Activated T-cell treated with anti-CD3 and anti-CD28 coated beads, Interleukin-2, amount 50 U/mL, for 24 hours (primary cell): ENCODE data around the gene ENPP7.

Experiments
- DNase-seq: peaks from one replicate; pipeline ENCODE4 v3.0.0-alpha.2; 2020
- H3K27ac Mint-ChIP-seq: 2 replicates; pipeline ENCODE4 v1.8.0; 2020; ENCODE audit warnings: mild to moderate bottlenecking, mixed read lengths
- H3K27me3 Mint-ChIP-seq: 2 replicates; pipeline ENCODE4 v1.8.0; 2020; ENCODE audit warnings: mixed read lengths
- H3K36me3 Mint-ChIP-seq: 2 replicates; pipeline ENCODE4 v1.8.0; 2020; ENCODE audit warnings: low read depth, mixed read lengths
- H3K4me1 Mint-ChIP-seq: 2 replicates; pipeline ENCODE4 v1.8.0; 2020; ENCODE audit warnings: low read depth, mixed read lengths
- H3K4me3 Mint-ChIP-seq: 2 replicates; pipeline ENCODE4 v1.8.0; 2020; ENCODE audit warnings: mild to moderate bottlenecking, moderate library complexity, mixed read lengths
- H3K9me3 Mint-ChIP-seq: 2 replicates; pipeline ENCODE4 v1.8.0; 2020; ENCODE audit warnings: mixed read lengths

Gene ENPP7

DNA sequence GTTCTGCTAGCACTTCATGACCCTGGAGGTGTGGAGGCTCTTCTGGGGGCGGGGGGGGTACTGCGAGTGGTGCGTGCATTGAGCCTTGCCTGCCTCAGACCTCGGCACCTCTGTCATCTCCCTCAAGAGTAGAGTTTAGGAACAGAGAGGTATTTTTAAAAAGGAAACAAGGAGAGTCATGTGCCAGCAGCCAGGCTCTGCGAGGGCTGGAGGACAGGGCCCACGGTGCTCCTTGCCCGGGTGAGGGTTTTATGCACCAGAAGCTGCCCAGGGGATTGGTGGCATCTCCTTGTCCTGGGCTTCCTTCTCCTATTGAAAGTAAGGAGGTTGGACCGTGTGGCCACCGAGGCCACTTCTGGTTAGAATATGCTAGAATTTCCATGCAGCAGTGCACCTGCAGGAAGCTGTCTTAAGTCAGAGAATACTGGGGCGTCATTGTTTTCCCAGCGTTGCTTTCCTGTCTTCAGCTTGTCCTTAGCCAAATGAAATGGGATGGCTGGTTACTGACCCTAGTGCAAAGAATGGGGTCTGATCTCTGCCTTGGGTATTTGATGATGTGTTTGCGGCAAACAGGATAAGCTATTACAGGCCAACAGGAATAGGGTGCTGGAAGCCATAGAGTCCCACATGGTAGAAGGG lies 50.4 kb downstream of the ENPP7 start:
- H3K9me3 Mint-ChIP-seq = no peaks in the 10 kb centered on the region
- DNase-seq = no peak
- H3K27me3 Mint-ChIP-seq = peaks cover 74% of the 10 kb centered on the region

GRCh38 chr17:79781736-79782575 lies 51.2 kb downstream of the ENPP7 start:
- no peak for DNase-seq
- Mint-ChIP-seq H3K4me1 (peaks cover 18% of the 10 kb centered on the region), H3K36me3 (no peaks in the 10 kb centered on the region), H3K9me3 (no peaks in the 10 kb centered on the region), H3K27ac (no peak overlapping the region), H3K27me3 (peaks cover 71% of the 10 kb centered on the region), H3K4me3 (no peak overlapping the region)

More for the DNA sequence above, 50.4 kb downstream of the ENPP7 start:
- Mint-ChIP-seq H3K4me1 (peaks cover 21% of the 10 kb centered on the region), H3K36me3 (no peaks in the 10 kb centered on the region), H3K4me3 (no peak overlapping the region), H3K27ac (no peak overlapping the region)

DNA sequence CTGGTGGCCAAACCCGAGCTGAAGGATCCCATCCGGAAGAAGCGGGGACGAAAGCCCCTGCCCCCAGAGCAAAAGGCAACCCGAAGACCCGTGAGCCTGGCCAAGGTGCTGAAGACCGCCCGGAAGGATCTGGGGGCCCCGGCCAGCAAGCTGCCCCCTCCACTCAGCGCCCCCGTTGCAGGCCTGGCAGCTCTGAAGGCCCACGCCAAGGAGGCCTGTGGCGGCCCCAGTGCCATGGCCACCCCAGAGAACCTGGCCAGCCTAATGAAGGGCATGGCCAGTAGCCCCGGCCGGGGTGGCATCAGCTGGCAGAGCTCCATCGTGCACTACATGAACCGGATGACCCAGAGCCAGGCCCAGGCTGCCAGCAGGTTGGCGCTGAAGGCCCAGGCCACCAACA lies 53.1 kb downstream of the ENPP7 start:
- H3K27ac Mint-ChIP-seq = no peak overlapping the region
- no peak overlapping the region for H3K4me3 Mint-ChIP-seq
- H3K9me3 Mint-ChIP-seq = no peaks in the 10 kb centered on the region
- peaks cover 79% of the 10 kb centered on the region for H3K27me3 Mint-ChIP-seq
- DNase-seq = no peak
- H3K36me3 Mint-ChIP-seq = no peaks in the 10 kb centered on the region
- peaks cover 9% of the 10 kb centered on the region for H3K4me1 Mint-ChIP-seq

DNA sequence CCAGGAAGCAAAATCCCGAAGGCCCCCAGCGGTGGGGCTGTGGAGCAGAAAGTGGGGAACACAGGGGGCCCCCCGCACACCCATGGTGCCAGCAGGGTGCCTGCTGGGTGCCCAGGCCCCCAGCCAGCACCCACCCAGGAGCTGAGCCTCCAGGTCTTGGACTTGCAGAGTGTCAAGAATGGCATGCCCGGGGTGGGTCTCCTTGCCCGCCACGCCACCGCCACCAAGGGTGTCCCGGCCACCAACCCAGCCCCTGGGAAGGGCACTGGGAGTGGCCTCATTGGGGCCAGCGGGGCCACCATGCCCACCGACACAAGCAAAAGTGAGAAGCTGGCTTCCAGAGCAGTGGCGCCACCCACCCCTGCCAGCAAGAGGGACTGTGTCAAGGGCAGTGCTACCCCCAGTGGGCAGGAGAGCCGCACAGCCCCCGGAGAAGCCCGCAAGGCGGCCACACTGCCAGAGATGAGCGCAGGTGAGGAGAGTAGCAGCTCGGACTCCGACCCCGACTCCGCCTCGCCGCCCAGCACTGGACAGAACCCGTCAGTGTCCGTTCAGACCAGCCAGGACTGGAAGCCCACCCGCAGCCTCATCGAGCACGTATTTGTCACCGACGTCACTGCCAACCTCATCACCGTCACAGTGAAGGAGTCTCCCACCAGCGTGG lies 53.7 kb downstream of the ENPP7 start:
- H3K36me3 Mint-ChIP-seq = no peaks in the 10 kb centered on the region
- peaks cover 79% of the 10 kb centered on the region for H3K27me3 Mint-ChIP-seq
- DNase-seq = no peak
- no peak overlapping the region for H3K27ac Mint-ChIP-seq
- H3K9me3 Mint-ChIP-seq = no peaks in the 10 kb centered on the region
- no peak overlapping the region for H3K4me3 Mint-ChIP-seq
- H3K4me1 Mint-ChIP-seq = peaks cover 4% of the 10 kb centered on the region

- Mint-ChIP-seq H3K4me3 (no peak overlapping the region), H3K9me3 (no peaks in the 10 kb centered on the region), H3K27ac (no peak overlapping the region), H3K27me3 (peaks cover 75% of the 10 kb centered on the region), H3K4me1 (peaks cover 4% of the 10 kb centered on the region), H3K36me3 (no peaks in the 10 kb centered on the region)
- DNase-seq = no peak
These were observed 54.5 kb downstream of the ENPP7 start for GRCh38 chr17:79785017-79785899.

GRCh38 chr17:79785900-79786810 lies 55.4 kb downstream of the ENPP7 start:
- DNase-seq = no peak
- Mint-ChIP-seq H3K36me3 (no peaks in the 10 kb centered on the region), H3K27ac (no peak overlapping the region), H3K9me3 (no peaks in the 10 kb centered on the region), H3K4me1 (peaks cover 8% of the 10 kb centered on the region), H3K4me3 (no peak overlapping the region), H3K27me3 (peaks cover 75% of the 10 kb centered on the region)

GRCh38 chr17:79786930-79787643 lies 56.3 kb downstream of the ENPP7 start:
- Mint-ChIP-seq H3K27ac (no peak overlapping the region), H3K36me3 (no peaks in the 10 kb centered on the region), H3K9me3 (no peaks in the 10 kb centered on the region), H3K27me3 (peaks cover 76% of the 10 kb centered on the region), H3K4me3 (no peak overlapping the region), H3K4me1 (peaks cover 6% of the 10 kb centered on the region)
- peak; percentile 25 for DNase-seq

- Mint-ChIP-seq H3K27me3 (peaks cover 70% of the 10 kb centered on the region), H3K9me3 (no peaks in the 10 kb centered on the region), H3K36me3 (no peaks in the 10 kb centered on the region), H3K4me3 (no peak overlapping the region), H3K4me1 (peaks cover 8% of the 10 kb centered on the region), H3K27ac (no peak overlapping the region)
- no peak for DNase-seq
These were observed 57.7 kb downstream of the ENPP7 start for GRCh38 chr17:79788455-79788854.

DNA sequence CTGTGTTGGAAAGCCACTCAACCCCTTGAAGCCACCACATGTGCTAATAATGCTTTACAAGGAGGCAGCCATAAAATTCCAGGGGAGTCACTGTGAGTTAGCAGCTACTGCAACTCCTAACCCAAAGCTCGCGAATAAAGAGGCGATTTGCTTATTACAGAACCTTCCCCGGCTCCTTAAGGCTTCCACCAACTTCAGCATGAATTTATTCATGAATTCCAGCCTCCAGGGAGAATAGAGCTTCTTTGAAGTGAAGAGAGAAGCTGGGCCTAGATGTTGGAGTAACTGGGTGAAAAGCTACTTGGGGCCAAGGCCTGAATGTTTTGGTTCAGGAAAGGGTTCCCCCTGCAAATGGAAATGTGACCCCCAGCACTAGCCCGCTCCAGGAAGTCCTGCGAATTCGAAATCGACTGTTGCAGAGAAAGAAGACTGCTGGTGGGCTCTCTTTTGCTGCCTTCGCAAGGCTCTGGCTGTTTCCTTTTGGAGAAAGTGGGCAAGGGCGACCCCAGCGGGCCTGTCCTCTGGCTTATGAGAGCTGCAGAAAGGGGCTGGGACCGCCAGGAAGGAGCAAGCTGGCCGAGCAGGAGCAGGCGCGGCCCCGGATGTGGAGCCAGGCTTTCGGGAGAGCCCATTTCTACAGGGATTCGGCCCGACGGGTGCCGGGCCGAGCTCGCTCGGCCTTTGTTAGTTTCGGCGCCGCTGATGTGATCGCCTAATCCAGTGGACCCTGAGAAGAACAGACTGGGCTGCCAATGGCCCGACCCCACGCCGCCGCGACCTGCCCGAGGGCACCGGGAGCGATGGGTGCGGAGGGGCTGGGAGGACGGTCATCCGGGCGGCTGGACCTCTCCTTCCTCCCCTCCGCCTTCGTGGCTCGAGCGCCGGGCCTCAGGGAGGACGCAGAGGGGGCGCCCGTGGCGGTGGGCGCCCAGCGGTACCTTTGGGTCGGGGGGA lies 58.5 kb downstream of the ENPP7 start:
- H3K27ac Mint-ChIP-seq = no peak overlapping the region
- no peak overlapping the region for H3K4me3 Mint-ChIP-seq
- no peaks in the 10 kb centered on the region for H3K9me3 Mint-ChIP-seq
- peaks cover 71% of the 10 kb centered on the region for H3K27me3 Mint-ChIP-seq
- peaks cover 2% of the 10 kb centered on the region for H3K36me3 Mint-ChIP-seq
- peaks cover 8% of the 10 kb centered on the region for H3K4me1 Mint-ChIP-seq
- DNase-seq = no peak

DNA sequence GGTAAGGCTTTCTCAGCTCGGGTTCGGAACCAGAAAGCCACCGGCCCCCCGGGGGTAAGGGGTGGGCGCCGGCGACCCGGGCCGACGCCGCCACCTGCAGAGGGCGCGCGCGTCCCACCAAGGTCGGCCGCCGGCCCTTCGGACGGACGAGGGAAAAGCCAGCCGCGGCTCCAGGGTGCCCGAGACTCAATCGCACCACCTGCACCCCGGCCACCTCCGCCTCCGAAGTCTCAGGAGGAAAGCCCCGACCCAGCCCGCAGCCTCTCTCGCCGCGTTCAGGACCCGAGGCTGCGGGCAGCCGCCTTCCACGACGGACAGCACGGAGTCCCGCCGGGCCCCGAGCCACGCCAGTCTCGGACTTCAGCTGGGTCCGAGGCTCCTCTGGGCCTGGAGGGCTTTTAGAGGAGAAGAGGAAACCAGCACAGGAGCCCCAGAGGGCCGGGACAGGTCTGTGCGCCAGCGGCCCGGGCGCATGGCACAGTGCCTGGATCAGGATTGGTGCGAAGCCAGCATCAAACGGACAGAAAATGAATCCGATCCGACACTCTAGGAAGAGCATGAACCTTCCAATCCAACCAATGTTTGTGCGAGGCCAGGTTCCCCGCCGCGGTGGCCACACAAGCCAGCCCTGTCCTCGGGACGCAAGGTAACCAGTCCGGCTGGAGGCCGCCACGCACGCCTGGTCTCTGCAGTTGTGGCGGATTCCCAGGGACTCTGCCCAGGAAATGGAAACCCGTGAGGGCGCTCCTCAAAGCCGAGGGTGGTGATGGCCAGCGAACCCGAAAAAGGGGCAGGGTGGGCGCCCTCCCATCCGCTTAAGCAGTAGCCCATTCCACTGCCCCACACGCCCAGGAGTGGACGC lies 59.4 kb downstream of the ENPP7 start:
- H3K27me3 Mint-ChIP-seq = peaks cover 70% of the 10 kb centered on the region
- H3K27ac Mint-ChIP-seq = no peak overlapping the region
- H3K4me3 Mint-ChIP-seq = no peak overlapping the region
- peaks cover 2% of the 10 kb centered on the region for H3K36me3 Mint-ChIP-seq
- peak; percentile 59 for DNase-seq
- peaks cover 8% of the 10 kb centered on the region for H3K4me1 Mint-ChIP-seq
- H3K9me3 Mint-ChIP-seq = no peaks in the 10 kb centered on the region

DNA sequence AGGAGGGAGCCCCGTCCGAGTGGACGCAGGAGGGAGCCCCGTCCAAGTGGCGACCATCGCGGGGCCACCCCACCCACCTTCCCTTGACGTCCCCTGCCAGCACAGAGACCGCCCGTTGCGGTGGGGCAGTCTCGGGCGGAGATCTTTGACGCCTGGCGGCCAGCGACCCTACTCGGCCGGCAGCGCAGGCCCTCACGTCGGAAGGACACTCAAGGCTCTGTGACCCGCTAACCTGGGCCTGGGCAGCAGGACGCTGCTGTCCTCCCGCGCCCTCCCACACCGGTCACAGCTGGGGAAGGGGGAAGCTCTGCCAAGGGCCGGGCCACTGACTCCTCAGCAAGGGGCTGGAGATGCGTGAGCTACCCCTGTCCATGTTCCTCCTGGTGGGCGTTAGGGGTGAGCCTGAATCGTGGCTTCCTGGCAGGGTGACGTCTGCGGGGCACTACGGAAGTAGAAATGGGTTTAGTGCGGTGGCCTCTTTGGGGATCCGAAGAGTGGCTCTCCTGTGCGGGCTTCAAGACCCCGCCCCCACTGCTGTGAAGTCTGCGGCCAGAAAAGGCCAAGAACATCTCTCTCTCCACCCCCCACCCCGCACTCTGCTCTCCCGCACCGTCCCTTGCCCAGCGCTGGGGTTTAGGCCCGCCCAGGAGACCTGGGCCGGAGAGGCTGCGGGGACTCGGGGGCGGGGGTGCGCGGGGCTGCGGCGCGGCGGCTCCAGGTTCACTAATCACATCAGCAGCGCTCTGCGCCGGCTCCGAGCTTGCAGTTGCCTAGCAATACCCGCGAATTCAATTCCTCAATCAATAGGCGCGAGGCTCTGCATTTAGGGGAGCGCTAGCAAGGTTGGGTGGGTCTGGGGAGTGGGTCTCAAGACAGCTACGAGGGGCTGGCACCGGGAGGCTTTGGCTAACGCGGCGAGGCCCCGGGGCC lies 60.3 kb downstream of the ENPP7 start:
- Mint-ChIP-seq H3K4me3 (no peak overlapping the region), H3K4me1 (peaks cover 12% of the 10 kb centered on the region), H3K27ac (no peak overlapping the region), H3K9me3 (no peaks in the 10 kb centered on the region), H3K27me3 (peaks cover 61% of the 10 kb centered on the region), H3K36me3 (peaks cover 2% of the 10 kb centered on the region)
- DNase-seq = peak; percentile 44
